Measurements from ENCODE around the gene ATP2A3.

DNA sequence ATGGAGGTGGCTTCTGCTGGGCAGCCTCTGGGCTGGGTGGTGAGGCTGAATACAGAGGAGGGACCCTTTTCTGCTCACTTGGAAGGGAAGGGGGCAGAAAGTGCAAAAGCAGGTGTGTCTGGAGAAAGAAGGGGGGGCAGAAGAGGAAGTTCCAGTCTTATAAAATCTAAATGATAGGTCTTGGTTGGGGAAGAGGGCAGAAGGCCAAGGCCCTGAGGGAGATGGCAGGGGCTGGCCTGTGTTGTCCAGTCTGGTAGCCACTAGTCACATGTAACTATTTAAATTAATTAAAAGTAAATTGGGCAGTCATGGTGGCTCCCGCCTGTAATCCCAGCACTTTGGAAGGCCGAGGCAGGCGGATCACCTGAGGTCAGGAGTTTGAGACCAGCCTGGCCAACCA lies 68.9 kb downstream of the ATP2A3 start:
- TF ChIP-seq, protein P1, sequence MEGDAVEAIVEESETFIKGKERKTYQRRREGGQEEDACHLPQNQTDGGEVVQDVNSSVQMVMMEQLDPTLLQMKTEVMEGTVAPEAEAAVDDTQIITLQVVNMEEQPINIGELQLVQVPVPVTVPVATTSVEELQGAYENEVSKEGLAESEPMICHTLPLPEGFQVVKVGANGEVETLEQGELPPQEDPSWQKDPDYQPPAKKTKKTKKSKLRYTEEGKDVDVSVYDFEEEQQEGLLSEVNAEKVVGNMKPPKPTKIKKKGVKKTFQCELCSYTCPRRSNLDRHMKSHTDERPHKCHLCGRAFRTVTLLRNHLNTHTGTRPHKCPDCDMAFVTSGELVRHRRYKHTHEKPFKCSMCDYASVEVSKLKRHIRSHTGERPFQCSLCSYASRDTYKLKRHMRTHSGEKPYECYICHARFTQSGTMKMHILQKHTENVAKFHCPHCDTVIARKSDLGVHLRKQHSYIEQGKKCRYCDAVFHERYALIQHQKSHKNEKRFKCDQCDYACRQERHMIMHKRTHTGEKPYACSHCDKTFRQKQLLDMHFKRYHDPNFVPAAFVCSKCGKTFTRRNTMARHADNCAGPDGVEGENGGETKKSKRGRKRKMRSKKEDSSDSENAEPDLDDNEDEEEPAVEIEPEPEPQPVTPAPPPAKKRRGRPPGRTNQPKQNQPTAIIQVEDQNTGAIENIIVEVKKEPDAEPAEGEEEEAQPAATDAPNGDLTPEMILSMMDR (IDR thresholded peaks at IDR 0.05) = no peak
- no peak for TF ChIP-seq POLR2A (IDR thresholded peaks at IDR 0.05)
